ENCODE measurements around the gene GCNT1.
A peak's percentile ranks its signal among the peaks of the same experiment; 100 is the strongest.
"Not testable (repeated sequence)": the region's sequence is repeated elsewhere in the genome, so short reads cannot be mapped to it uniquely, and the experiment has no call there.

GCNT1 gene

DNA sequence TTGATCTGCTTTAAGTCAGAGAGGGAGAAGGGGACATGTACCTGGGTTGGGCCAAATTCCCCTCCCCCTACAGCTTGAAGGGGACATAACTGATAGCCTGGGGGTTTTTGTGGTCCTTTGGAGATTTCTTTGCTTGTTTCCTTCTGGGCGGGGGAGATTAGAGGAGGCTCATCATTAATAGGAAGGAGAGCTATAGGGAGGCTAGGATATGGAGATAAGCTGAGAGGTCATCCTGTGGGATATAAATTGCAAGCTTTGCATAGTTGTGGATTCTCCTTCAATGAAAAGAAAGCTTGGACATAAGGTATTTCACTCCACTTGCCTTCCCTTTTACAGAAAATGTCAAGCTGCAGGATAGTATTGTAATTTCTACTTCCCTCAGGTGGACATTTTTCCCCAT is 34.5 kb downstream of the GCNT1 start:
- DNase-seq: not testable (repeated sequence)

DNA sequence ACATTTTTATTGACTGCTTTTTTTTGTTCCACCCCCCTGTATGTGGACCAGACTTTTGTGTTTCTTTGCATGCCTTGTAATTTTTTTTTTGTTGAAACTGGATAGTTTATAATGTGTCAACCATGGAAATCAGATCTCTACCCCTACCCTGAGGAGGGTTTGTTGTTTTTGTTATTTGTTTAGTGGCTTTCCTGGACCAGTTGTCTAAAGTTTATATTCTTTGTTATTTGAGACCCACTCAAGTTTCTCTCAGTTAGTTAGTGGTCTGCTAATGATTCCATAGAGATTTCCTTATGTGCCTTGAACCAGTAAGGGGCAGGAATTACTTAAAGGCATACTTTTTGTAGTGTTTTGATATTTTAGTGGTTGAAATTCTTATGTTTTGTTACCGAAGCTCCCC is 41.1 kb downstream of the GCNT1 start:
- no peak for DNase-seq

DNA sequence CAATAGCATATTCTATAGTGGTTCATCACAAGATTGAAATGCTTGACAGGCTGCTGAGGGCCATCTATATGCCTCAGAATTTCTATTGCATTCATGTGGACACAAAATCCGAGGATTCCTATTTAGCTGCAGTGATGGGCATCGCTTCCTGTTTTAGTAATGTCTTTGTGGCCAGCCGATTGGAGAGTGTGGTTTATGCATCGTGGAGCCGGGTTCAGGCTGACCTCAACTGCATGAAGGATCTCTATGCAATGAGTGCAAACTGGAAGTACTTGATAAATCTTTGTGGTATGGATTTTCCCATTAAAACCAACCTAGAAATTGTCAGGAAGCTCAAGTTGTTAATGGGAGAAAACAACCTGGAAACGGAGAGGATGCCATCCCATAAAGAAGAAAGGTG is 43.8 kb downstream of the GCNT1 start:
- DNase-seq: no peak

DNA sequence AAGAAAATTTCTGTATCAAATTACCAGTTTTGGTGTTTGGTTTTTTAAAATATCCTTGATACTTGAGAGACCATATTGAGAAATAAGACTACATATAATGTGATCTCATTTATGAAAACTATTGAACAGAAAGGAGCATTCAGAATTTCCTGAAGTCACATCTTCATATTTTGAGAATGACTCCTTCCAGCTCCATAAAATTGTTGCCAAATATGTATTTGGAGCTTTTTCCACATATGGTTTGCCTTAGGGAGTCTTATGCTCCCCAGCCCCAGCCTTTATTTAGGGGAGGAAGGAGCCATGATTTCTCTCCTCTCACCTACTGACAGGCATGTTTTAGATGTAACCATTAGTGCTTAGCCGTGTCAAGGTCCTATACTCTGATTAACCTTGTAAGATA is 51.1 kb downstream of the GCNT1 start:
- DNase-seq: no peak

DNA sequence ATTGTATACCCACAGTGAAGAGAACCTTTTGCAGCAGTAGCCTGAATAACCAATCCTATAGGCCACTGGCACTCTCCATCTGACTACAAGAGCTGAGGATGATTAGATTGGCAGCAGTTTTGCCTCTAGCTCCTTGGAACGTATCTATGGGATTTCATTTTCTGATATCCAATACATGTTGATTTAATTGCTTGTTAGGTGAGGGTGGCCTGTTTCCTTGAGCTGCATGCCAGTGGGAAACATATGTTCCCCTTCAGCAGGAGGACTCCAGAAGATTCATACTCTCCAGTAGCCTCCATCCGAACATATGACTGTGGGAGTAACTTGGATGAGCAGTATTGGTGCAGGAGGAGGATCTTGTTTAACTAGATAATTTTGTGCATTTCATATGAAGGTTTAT is 51.5 kb downstream of the GCNT1 start:
- DNase-seq: no peak

DNA sequence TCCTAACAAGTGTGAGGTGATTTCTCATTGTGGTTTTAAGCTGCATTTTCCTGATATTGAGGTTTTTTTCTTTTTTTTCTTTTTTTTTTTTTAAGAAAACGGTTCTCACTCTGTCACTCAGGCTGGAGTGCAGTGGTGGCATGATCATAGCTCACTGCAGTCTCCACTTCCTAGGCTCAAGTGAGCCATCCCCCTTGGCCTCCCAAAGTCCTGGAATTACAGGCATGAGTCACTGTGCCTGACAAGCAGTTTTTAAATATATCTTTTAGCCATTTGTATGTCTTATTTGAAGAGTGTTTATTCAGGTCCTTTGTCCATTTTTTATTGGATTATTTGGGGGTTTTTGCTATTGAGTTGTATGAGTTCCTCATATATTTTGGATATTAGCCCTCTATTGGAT is 53.8 kb downstream of the GCNT1 start:
- DNase-seq: no peak

DNA sequence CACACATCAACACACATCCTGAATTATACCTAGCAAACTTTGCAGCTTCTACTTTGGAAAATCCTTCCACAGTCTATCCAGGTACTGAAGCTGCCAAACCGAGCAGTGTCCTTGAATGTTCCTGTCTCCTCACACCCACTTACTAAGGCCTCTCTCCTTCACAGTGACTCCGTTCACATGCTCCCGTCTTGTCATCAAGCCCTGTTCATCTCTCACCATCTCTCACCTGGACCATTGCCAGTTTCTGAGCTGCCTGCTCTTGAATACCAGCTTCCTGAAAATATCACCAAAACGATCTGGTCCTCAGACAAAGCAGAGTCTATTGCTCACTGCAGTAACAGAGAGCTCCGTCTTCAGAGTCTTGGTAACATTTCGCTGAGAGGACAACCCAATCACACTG is 57.4 kb downstream of the GCNT1 start:
- peak; percentile 24 for DNase-seq

DNA sequence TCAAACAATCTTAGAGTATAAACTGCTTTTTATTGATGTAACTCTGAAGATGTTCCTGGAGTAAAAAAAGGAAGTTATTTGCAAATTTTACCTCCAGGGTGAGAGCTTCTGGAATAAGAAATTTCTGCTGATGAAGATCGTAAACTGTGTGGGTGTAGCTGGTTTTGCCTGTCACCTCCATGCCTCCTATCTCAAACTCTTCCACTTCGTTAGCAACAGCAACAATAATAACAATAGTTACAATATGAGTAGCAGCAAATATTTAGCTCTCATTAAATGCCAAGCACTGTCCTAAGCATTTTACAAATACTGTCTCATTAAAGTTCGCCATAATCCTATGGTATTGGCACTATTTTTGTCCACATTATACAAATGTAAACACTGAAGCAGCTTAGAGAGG is 57.9 kb downstream of the GCNT1 start:
- DNase-seq: no peak

DNA sequence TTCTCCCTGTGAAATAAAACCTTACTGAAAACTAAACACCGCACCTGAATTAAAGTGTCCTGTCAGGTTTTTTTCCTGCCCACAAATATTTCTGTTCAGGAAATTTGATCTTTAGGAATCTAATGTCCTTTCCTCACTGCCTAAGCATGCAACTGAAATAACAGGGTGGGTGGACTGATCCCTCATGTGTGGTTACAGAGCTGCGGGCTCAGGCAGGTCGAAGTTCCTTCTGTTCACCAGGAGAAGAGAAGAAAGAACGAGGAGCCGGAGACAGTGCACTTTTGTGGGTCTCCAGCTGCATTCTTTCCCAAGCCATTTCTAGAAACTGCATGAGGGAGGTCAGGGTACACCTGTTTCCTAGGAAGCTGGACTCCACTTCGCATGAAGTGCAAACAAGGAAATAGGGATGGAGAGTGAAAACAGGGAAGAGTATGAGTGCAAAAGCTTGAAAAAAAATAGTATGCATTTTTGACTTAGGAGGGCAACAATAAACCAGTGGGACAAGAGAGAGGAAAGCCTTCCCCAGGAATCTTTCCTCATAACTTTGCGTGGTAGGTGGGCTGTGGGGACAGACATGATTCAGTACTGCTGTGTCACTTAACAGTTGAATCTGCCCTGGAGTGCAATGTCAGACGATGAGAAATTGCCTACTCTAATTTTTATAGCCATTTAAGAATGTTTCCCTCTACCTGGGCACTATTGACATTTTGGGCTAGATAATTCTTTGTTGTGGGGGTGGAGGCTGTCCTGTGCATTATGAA is 60.3 kb downstream of the GCNT1 start:
- no peak for DNase-seq

DNA sequence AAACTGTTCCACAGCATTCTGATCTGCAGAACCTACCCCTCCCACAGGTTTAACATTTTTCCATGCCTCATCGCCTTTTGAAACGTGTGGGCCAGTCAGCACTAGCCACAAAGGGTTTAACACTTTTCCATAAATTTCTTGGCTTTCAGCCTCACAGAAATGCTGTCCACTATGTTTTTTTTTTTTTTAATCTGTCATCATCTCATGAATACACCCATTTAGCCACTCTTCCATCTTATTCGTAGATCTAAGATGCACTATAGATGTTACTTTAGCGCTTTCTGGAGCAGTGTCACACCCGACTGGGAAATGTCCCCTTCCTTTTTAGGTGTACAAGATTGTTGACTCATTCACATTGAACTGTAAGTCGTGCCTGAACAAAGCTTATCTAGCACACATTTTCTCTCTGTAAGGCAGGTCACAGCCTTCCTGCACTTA is 62.3 kb downstream of the GCNT1 start:
- no peak for DNase-seq

DNA sequence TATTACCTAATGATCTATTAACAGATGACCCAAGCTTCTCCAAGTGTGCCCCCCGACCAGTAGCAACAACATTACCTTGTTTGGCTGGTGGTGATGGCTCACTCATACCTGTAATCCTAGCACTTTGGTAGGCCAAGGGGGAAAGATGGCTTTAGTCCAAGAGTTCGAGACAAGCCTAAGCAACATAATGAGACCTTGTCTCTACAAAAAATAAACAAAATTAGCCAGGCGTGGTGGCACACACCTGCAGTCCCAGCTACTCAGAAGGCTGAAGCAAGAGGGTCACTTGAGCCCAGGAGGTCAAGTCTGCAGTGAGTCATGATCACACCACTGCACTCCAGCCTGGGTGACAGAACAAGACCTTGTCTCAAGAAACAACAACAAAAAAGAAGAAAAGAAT is 62.9 kb downstream of the GCNT1 start:
- DNase-seq: no peak

DNA sequence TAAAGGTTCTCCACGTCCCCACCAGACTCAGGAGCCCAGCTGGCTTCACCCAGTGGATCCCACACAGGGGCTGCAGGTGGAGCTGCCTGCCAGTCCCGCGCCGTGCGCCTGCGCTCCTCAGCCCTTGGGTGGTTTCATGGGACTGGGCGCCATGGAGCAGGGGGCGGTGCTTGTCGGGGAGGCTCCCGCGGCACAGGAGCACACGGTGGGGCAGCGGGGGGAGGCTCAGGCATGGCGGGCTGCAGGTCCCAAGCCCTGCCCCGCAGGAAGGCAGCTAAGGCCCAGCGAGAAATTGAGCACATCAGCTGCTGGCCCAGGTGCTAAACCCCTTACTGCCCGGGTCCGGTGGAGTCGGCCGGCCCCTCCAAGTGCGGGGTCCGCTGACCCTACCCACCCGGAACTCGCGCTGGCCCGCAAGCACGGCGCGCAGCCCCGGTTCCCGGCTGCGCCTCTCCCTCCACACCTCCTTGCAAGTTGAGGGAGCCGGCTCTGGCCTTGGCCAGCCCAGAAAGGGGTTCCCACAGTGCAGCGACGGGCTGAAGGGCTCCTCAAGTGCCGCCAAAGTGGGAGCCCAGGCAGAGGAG is 64.7 kb downstream of the GCNT1 start:
- not testable (repeated sequence) for DNase-seq

DNA sequence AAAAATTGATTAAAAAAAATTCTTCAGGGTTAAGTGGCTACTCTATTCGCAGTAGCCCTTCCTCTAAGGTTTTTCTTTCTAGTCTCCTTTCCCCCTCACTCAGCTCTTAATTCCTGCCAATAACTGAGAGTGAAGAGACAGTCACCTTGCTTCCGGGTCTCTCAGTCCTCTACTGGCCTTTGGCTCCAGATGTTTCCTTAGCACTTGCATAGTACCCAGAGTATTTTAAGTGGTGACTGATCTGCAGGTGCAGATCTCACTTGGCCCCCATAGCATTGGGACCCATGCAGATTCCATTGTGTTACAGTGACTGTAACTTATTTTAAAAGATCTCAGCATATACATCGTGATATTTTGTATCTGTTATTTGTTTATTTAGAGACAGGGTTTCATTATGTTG is 66.2 kb downstream of the GCNT1 start:
- DNase-seq: no peak

DNA sequence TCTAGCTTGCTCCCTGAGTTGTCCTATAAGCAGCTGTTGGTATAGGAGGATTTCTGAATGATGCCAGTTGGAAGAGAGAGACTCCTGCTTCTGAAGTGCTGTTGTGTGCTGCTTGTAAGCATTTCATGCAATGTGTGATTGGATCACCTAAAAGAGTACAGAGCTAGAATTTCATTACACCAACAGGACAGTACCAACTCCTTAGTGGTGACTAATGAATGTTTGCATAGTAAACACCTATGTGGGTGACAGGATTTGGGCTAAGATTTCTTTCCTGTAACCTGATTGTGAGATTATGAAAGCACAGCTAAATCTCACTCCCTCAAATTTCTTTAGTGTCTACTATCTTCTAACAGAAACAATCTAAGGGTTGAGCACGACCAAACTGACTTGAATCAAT is 67.0 kb downstream of the GCNT1 start:
- no peak for DNase-seq

DNA sequence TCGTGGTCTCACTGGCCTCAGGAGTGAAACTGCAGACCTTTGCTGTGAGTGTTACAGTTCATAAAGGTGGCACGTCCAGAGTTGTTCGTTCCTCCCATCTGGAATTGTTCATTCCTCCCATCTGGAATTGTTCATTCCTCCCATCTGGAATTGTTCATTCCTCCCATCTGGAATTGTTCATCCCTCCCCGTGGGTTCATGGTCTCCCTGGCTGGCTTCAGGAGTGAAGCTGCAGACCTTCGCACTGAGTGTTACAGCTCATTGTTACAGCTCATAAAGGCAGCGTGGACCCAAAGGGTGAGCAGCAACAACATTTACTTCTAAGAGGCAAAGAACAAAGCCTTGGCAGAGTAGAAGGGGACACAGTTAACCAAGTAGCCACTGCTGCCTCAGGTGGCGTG is 69.1 kb downstream of the GCNT1 start:
- DNase-seq: no peak

DNA sequence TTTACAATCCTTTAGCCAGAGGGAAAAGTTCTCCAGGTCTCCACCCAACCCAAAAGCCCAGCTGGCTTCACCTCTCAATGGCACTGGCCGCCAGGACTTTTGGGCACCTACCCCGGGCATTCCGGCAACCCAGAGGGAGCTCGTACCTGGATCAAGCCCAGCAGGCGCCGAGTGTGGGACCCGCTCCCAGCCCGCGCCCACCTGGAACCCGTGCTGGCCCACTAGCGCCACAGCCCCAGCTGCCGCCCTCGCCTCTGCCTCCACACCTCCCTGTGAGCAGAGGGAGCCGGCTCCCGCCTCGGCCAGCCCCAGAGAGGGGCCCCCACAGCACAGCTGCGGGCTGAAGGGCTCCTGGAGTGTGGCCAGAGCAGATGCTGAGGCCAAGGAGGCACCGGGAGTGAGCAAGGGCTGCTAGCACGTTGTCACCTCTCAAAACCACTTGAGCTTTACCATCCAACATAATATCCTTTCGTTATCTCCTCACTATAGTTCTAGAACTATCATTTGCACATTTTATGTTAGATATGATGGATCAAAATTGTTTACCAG is 69.7 kb downstream of the GCNT1 start:
- DNase-seq: no peak

DNA sequence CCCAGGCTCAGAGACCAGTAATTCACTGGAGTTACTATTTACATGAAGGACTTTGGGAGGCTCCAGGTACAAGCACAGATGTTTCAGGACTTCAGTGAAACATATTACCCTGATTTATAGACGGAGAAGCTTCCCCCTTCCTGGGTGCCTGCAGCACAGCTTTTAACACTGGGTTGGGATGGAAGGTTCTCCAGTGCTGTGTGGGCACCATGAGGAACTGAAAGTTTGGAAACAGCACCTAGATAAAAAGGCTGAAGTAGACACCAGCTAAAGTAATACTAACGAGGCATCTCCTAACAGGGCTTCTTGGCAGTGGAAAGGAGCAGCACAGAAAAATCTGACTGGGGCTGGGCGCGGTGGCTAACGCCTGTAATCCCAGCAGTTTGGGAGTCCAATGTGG is 70.7 kb downstream of the GCNT1 start:
- no peak for DNase-seq

DNA sequence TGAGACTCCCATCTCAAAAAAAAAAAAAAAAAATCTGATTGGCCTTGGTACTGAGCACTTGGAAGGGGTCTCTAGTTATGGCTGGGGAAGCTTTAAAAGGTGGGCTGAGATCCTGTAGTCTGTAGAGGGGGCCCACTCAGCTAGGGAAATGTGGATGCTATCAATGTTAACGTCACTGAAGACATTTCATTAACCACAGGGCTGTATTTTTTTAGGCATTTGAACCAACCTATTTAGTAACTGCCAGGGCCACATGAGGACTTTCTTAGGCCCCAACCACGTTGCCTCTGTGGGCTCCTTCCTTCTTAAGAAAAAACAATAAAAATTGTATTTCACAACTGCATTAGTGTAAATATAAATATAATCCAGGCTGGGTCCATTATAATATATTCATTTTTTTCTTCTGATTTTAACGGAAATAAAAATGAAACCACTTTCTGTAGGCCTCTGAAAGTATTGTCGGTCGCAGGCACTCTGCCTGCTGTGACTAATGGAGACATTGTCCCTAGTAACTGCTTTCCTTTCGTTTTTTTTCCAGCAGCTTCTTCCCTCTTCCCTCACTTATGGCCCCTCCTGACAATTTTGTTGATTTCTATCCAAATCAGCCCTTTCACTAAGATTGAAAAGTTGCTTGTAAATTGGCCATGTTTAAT is 71.6 kb downstream of the GCNT1 start:
- DNase-seq: no peak

DNA sequence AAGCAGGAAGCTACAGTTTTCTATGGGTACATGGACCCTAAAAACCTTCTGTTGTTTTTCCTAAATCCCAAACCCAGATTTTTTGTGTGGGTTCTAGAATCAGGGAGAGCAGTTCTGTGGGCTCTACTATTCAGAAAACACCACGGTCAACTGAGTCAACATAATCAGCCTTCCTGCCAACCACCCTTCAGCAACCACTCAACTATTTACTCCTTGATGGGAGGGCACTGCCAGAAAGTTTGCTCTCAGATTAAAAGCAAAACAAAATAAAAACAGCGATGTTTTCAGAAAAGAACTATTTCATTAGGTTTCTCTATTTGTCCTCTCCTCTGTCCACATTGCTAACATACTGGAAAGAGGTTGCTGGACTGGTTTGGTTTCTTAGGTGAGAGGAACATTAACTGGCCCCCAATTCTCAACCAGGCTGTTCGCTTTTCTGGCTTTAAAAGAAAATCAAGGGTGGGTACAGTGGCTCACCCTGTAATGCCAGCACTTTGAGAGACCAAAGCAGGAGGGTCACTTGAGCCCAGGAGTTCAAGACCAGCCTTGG is 72.3 kb downstream of the GCNT1 start:
- DNase-seq: no peak

DNA sequence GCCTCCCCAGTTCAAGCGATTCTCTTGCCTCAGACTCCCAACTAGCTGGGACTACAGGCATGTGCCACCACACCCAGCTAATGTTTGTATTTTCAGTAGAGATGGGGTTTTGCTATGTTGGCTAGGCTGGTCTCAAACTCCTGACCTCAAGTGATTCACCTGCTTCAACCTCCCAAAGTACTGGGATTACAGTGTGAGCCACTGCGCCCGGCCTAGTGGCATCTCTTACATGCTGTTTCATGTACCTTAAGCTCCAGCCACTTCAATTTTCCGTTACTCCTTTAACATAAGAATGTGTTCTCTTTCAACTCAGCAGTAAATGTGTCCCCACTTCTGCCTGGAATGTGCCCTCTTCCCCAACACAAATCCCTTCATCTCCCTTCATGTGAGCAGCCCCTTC is 73.9 kb downstream of the GCNT1 start:
- DNase-seq: not testable (repeated sequence)

DNA sequence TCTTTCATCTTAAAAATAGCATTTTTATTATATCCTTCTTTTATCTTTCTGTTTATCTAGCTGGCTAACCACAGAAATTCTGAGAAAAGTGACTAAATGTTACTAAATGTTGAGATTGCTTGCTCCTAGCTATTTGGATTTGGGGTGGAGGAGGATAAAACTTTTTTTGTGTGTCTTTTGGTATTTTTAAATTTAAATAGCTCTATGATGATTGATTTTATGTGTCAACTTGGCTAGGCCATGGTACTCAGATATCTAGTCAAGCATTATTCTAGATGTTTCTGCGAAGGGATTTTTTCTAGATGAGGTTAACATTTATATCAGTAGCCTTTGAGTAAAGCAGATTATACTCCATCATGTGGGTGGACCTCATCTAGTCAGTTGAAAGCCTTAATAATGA is 75.0 kb downstream of the GCNT1 start:
- DNase-seq: no peak

DNA sequence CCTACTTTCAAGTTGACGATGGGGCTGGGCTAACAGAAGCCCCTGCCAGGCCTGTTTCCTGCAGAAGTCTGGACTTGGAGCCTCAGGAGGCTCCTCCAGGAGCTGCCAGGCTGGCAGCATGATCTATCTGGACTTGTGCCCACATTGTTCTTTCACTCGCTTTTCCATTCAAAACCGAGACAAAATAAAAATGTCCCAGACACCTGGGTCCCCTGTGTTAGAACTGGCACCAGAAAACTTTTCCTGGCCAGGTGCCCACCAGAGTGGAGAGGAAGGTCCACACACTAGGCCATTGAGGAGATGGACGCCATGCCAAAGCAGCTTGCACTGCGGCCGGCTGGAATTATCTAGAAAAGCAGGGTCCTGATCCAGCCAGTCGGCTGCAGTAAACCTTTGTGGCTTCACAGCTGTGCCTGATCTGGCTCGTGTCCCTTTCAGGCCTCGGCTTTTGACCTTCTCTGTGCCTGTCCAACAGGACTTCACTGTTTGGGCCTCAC is 78.2 kb downstream of the GCNT1 start:
- no peak for DNase-seq

DNA sequence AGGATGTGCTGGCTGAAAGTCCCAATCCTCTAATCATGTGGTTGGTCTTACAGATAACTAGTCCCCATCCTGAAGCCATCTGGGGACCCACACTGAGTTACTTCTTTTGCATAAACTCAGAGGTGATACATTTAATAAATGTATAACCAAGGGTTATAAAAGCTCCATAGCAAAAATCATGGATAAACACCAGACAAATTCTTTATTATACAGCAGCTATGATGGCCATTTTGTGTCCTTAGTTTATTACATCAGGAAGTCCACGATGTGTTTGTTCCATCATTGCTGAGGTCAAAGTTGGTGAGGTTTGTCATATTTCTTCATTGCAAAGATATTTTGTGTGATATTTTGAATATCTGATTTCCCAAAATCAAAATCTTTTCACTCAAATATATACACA is 80.2 kb downstream of the GCNT1 start:
- DNase-seq: no peak

DNA sequence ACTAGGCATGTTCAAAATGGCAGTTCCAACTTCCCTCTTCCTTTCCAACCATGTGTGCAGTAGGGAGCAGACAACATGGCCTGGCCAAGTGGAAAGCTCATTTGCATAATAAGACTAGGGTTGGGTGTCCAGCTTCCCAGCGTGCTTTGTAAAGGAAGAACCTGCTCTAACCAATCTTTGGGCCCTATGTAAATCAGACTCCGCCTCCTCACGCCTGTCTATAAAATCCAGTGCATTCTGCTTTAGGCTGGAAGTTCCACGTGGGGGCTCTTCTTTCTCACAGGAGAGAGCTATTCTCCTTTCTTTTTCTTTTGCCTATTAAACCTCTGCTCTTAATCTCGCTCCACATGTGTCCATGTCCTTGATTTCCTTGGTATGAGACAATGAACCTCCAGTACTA is 83.4 kb downstream of the GCNT1 start:
- no peak for DNase-seq
